ENCODE results near the gene ITPK1. TPM values are rescaled to one million over a fixed set of nuclear protein-coding genes. Genes with fewer than 3 reads are reported as not detected.

The ITPK1 gene
- total RNA-seq, 3 donors from 2014 or later (not counting 1 experiment from before 2014, with no cell fraction given): 73.2 to 74.8 (median 74.4) TPM

DNA sequence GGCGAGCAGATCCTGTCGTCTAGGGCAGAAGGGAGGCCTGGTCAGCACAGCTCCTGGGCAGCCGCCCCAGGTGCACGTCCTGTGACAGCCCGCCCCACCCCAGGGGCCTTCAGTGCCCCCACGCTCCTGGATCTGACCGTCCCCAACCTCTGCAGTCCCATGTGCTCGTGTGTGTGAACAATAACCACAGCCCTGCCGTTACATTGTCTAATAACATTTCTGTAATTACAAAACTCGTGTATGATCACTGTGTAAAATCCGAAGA, 153.0 kb downstream of the ITPK1 start:
- peaks cover 24 to 35% of the 10 kb centered on the region in 2 donors for H3K4me1 Mint-ChIP-seq
- Histone ChIP-seq H3K27ac (ENCODE audit: low read length) (no peak overlapping the region), H3K4me1 (ENCODE audit: control insufficient read depth, insufficient read depth, low read length) (no peaks in the 10 kb centered on the region), H3K27me3 (ENCODE audit: control insufficient read depth, insufficient read depth, low read length) (no peaks in the 10 kb centered on the region), H3K4me3 (ENCODE audit: low read length) (no peak overlapping the region), H3K36me3 (ENCODE audit: control insufficient read depth, insufficient read depth, low read length) (peaks cover 27% of the 10 kb centered on the region), H3K9me3 (ENCODE audit: control insufficient read depth, insufficient read depth, low read length) (no peaks in the 10 kb centered on the region)
- WGBS (ENCODE audit: insufficient coverage): 95% methylated on average over 11 of the region's 11 CpGs
- TF ChIP-seq, protein P1, sequence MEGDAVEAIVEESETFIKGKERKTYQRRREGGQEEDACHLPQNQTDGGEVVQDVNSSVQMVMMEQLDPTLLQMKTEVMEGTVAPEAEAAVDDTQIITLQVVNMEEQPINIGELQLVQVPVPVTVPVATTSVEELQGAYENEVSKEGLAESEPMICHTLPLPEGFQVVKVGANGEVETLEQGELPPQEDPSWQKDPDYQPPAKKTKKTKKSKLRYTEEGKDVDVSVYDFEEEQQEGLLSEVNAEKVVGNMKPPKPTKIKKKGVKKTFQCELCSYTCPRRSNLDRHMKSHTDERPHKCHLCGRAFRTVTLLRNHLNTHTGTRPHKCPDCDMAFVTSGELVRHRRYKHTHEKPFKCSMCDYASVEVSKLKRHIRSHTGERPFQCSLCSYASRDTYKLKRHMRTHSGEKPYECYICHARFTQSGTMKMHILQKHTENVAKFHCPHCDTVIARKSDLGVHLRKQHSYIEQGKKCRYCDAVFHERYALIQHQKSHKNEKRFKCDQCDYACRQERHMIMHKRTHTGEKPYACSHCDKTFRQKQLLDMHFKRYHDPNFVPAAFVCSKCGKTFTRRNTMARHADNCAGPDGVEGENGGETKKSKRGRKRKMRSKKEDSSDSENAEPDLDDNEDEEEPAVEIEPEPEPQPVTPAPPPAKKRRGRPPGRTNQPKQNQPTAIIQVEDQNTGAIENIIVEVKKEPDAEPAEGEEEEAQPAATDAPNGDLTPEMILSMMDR (IDR thresholded peaks at IDR 0.05): no peak
- no peaks in the 10 kb centered on the region for H3K36me3 Mint-ChIP-seq
- no peak for ATAC-seq
- intact Hi-C loops (cut with micrococcal nuclease): no loop called here
- H3K27ac Mint-ChIP-seq: no peak overlapping the region
- H3K4me3 Mint-ChIP-seq: no peak overlapping the region
- DNase-seq: no peak
- no peaks in the 10 kb centered on the region for H3K9me3 Mint-ChIP-seq
- no peaks in the 10 kb centered on the region for H3K27me3 Mint-ChIP-seq (ENCODE audit: low read depth in 2 of 2)

DNA sequence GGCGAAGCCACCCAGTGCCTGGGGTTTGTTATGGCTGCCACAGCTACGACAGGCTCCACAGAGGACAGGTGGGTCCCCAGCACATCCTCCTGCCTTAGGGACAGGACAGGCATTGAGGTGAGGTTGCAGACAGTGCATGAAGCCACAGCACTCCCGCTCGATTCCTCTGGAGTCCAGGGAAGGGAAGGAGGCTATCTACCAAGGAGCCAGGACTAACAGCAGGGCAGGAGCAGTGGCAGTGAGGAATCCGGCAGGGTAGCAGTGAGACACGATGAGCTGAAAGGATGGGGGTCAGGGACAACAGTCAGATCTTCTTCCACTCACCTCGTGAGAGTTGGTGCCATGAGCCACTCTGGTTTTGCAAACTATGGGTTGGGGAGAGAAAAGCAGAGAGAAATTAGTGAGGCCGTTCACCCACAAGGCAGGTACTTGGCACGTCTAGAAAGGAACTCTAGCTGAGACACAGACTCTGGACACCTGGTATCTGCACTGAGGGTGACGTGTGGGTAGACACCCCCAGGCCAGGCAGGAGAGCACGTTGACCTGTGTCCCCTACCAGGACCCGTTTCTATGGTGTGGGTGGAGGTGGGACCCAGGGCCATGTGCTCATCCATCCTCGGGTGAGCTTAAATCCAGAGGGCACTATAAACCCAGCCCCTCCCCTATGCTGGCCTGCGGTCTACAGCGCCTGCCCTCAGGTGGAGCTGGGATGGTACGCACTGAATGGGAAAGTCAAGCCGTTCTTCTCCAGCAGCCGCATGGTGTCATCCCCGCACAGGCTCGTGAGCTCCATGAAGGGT, 153.5 kb downstream of the ITPK1 start:
- Mint-ChIP-seq H3K4me1 (peaks cover 19 to 29% of the 10 kb centered on the region in 2 donors), H3K9me3 (no peaks in the 10 kb centered on the region), H3K4me3 (no peak overlapping the region), H3K27me3 (ENCODE audit: low read depth in 2 of 2) (no peaks in the 10 kb centered on the region), H3K36me3 (no peaks in the 10 kb centered on the region), H3K27ac (no peak overlapping the region)
- ATAC-seq: no peak
- Histone ChIP-seq H3K36me3 (ENCODE audit: control insufficient read depth, insufficient read depth, low read length) (peaks cover 31% of the 10 kb centered on the region), H3K4me1 (ENCODE audit: control insufficient read depth, insufficient read depth, low read length) (no peaks in the 10 kb centered on the region), H3K27me3 (ENCODE audit: control insufficient read depth, insufficient read depth, low read length) (no peaks in the 10 kb centered on the region), H3K9me3 (ENCODE audit: control insufficient read depth, insufficient read depth, low read length) (no peaks in the 10 kb centered on the region), H3K27ac (ENCODE audit: low read length) (no peak overlapping the region), H3K4me3 (ENCODE audit: low read length) (no peak overlapping the region)
- DNase-seq: no peak
- TF ChIP-seq, protein P1 (IDR thresholded peaks at IDR 0.05): no peak
- 96% methylated on average over 19 of the region's 20 CpGs for WGBS (ENCODE audit: insufficient coverage)
- intact Hi-C loops (cut with micrococcal nuclease): no loop called here

DNA sequence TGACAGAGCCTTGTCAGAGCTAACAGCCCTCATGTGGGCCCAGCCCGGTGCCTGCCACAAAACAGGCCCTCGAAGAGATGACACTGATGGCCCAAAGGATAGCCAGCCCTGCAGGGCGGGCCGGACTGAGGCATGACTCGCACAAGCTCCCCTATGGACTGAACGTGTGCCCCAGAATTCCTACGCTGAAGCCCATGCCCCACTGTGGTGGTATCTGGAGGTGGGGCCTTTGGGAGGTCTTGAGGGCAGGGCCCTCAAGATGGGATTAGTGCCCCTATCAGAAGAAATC, 154.2 kb downstream of the ITPK1 start:
- H3K27ac ChIP-seq (ENCODE audit: low read length): no peak overlapping the region
- DNase-seq (no peak), ATAC-seq (no peak)
- peaks cover 12 to 22% of the 10 kb centered on the region in 2 donors for H3K4me1 Mint-ChIP-seq
- no peak overlapping the region for H3K4me3 Mint-ChIP-seq
- no peaks in the 10 kb centered on the region for H3K9me3 ChIP-seq (ENCODE audit: control insufficient read depth, insufficient read depth, low read length)
- H3K9me3 Mint-ChIP-seq: no peaks in the 10 kb centered on the region
- H3K36me3 Mint-ChIP-seq: no peaks in the 10 kb centered on the region
- WGBS (ENCODE audit: insufficient coverage): over 99% methylated on average over 7 of the region's 7 CpGs
- intact Hi-C loops (cut with micrococcal nuclease): no loop called here
- no peaks in the 10 kb centered on the region for H3K27me3 ChIP-seq (ENCODE audit: control insufficient read depth, insufficient read depth, low read length)
- H3K27ac Mint-ChIP-seq: no peak overlapping the region
- H3K27me3 Mint-ChIP-seq (ENCODE audit: low read depth in 2 of 2): no peaks in the 10 kb centered on the region
- H3K4me3 ChIP-seq (ENCODE audit: low read length): no peak overlapping the region
- no peaks in the 10 kb centered on the region for H3K4me1 ChIP-seq (ENCODE audit: control insufficient read depth, insufficient read depth, low read length)
- peaks cover 38% of the 10 kb centered on the region for H3K36me3 ChIP-seq (ENCODE audit: control insufficient read depth, insufficient read depth, low read length)
- TF ChIP-seq, protein P1 (IDR thresholded peaks at IDR 0.05): no peak
